Endothelial cell (in vitro differentiated cells): ENCODE results near the gene SNX25. TPM values are rescaled to one million over a fixed set of nuclear protein-coding genes. Genes with fewer than 3 reads are reported as not detected.
"Not testable (repeated sequence)": the region's sequence is repeated elsewhere in the genome, so short reads cannot be mapped to it uniquely, and the experiment has no call there.

ENCODE experiments used
- DNase-seq: peaks from one replicate; pipeline ENCODE4 v3.0.0; 2021; ENCODE audit warnings: low spot score
- H3K27ac Mint-ChIP-seq: one replicate; pipeline ENCODE4 v1.8.0; 2021; ENCODE audit warnings: mixed read lengths, inconsistent platforms; ENCODE audit not compliant: unreplicated experiment
- H3K27me3 Mint-ChIP-seq: one replicate; pipeline ENCODE4 v1.8.0; 2021; ENCODE audit warnings: mild to moderate bottlenecking, moderate library complexity, mixed read lengths, inconsistent platforms; ENCODE audit not compliant: unreplicated experiment
- H3K36me3 Mint-ChIP-seq: one replicate; pipeline ENCODE4 v1.8.0; 2021; ENCODE audit warnings: mild to moderate bottlenecking, low read depth, mixed read lengths, inconsistent platforms; ENCODE audit not compliant: unreplicated experiment
- H3K4me1 Mint-ChIP-seq: one replicate; pipeline ENCODE4 v1.8.0; 2021; ENCODE audit warnings: mild to moderate bottlenecking, mixed read lengths, inconsistent platforms; ENCODE audit not compliant: unreplicated experiment
- H3K4me3 Mint-ChIP-seq: one replicate; pipeline ENCODE4 v1.8.0; 2021; ENCODE audit warnings: mild to moderate bottlenecking, mixed read lengths, inconsistent platforms; ENCODE audit not compliant: unreplicated experiment
- H3K9me3 Mint-ChIP-seq: one replicate; pipeline ENCODE4 v1.8.0; 2021; ENCODE audit warnings: mixed read lengths, inconsistent platforms; ENCODE audit not compliant: unreplicated experiment
- total RNA-seq: library from RNA; stranded (reverse); fragmentation: NEBNext Ultra II Directional; extraction: Animal tissue kit (Norgen Biotek cat#: 25700); gene quantifications from one replicate; pipeline ENCODE4 v1.2.1, GENCODE V29; 2021; ENCODE audit not compliant: unreplicated experiment
- TF ChIP-seq, protein P1 (sequence below): fragments of 200-600 bp; sonication (generic); IDR thresholded peaks from one replicate; pipeline ENCODE4 v1.5.0; 2021; ENCODE audit warnings: antibody characterized with exemption; ENCODE audit not compliant: unreplicated experiment

The SNX25 gene
- total RNA-seq, 1 donor from 2014 or later = 19.3 TPM

- Mint-ChIP-seq H3K9me3 (peaks cover under 1% of the 10 kb centered on the region), H3K27ac (no peak overlapping the region), H3K27me3 (peaks cover 13% of the 10 kb centered on the region), H3K36me3 (no peaks in the 10 kb centered on the region), H3K4me3 (no peak overlapping the region), H3K4me1 (peaks cover 39% of the 10 kb centered on the region)
- TF ChIP-seq, protein P1, sequence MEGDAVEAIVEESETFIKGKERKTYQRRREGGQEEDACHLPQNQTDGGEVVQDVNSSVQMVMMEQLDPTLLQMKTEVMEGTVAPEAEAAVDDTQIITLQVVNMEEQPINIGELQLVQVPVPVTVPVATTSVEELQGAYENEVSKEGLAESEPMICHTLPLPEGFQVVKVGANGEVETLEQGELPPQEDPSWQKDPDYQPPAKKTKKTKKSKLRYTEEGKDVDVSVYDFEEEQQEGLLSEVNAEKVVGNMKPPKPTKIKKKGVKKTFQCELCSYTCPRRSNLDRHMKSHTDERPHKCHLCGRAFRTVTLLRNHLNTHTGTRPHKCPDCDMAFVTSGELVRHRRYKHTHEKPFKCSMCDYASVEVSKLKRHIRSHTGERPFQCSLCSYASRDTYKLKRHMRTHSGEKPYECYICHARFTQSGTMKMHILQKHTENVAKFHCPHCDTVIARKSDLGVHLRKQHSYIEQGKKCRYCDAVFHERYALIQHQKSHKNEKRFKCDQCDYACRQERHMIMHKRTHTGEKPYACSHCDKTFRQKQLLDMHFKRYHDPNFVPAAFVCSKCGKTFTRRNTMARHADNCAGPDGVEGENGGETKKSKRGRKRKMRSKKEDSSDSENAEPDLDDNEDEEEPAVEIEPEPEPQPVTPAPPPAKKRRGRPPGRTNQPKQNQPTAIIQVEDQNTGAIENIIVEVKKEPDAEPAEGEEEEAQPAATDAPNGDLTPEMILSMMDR = no peak
- no peak for DNase-seq
Observed at GRCh38 chr4:185205697-185206342, 3.6 kb upstream of the SNX25 start.

GRCh38 chr4:185207466-185207865, 1.9 kb upstream of the SNX25 start:
- Mint-ChIP-seq H3K27me3 (peaks cover 23% of the 10 kb centered on the region), H3K4me3 (no peak overlapping the region), H3K27ac (no peak overlapping the region), H3K9me3 (peaks cover 8% of the 10 kb centered on the region), H3K36me3 (no peaks in the 10 kb centered on the region), H3K4me1 (peaks cover 38% of the 10 kb centered on the region)
- TF ChIP-seq, protein P1 = no peak
- no peak for DNase-seq

- not testable (repeated sequence) for H3K4me3 Mint-ChIP-seq, H3K27ac Mint-ChIP-seq, DNase-seq, H3K9me3 Mint-ChIP-seq, H3K36me3 Mint-ChIP-seq
- peaks cover 36% of the 10 kb centered on the region for H3K4me1 Mint-ChIP-seq
- H3K27me3 Mint-ChIP-seq = peaks cover 14% of the 10 kb centered on the region
Observed at GRCh38 chr4:185209852-185210101, 379 bp downstream of the SNX25 start.

DNA sequence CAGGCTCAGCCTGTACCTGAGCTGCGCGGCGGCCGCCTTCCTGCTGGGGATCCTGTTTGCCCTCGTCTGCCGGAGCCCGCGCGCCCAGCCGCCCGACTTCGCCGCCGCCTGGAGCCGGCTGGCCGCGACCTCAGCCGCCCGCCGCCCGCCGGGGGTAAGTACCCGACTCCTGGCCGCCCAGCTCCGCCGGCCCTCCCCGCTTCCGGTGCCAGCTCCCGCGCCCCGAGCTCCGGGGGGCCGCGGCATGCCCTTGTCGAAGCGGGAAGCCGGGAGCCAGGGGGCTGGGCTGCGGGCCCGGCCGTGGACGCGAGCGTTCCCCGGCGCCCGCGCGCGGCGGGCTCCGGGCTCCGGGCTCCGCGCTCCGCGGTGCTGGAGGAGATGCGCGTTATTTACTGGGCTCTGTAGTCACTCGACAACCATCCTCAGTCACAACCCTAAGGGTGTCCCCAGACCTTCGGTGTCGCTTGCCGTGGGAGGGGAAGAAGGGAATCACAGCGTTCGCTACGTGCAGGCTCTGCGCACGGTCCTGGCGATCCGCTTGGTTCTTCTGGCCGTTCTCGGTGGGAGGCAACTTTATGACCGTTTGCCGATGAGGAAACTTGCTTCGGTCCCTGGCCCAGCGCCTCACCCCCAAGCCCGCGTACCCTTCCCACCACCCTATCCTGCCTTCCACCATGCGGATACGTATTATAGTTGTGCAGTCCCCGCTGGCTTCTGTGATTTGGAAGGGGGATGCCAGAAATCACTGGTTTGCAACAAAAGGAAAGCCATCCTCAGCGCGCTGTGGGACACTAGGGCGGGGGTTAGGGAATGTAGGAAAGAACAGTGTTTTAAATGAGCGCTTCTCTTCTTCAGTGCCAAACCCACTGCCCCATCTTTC, 944 bp downstream of the SNX25 start:
- Mint-ChIP-seq H3K27me3 (peaks cover 14% of the 10 kb centered on the region), H3K4me1 (peaks cover 32% of the 10 kb centered on the region), H3K27ac (peak overlapping the region; percentile 80), H3K9me3 (peaks cover 8% of the 10 kb centered on the region), H3K36me3 (peaks cover 4% of the 10 kb centered on the region), H3K4me3 (peak overlapping the region; percentile 97)
- DNase-seq = peak; percentile 62
- TF ChIP-seq, protein P1 = no peak

DNA sequence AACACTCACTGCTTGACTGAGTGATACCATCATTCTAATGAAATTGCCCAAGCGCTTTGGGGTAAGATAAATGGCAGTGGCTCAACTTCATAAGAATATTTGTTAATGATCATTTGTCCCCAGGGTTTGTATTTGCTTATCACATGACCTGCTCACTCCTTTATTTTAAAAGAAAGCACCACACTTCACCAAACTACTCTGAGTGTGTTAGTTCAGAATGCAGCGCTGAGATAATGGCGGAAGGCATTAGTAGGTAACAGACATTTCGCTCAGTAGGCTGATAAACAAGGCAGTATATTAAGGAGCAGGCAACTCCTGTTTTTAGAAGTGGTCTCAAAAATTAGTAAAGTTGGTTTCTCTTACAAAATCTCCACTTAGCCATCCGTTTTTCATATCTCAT, 1.6 kb downstream of the SNX25 start:
- no peak for DNase-seq
- TF ChIP-seq, protein P1 = no peak
- H3K36me3 Mint-ChIP-seq = peaks cover 4% of the 10 kb centered on the region
- H3K27me3 Mint-ChIP-seq = peaks cover 14% of the 10 kb centered on the region
- peaks cover 29% of the 10 kb centered on the region for H3K4me1 Mint-ChIP-seq
- H3K27ac Mint-ChIP-seq = peak overlapping the region; percentile 80
- H3K9me3 Mint-ChIP-seq = peaks cover 8% of the 10 kb centered on the region
- H3K4me3 Mint-ChIP-seq = peak overlapping the region; percentile 97
